ACC112 (cell line): ENCODE data around the gene MPV17L.
"Not testable (repeated sequence)": the region's sequence is repeated elsewhere in the genome, so short reads cannot be mapped to it uniquely, and the experiment has no call there.

Source experiments
- H2AFZ ChIP-seq: fragments of 200-600 bp; sonication (generic); one replicate; pipeline ENCODE4 v1.6.0; 2017; ENCODE audit warnings: antibody characterized with exemption, low read length; ENCODE audit not compliant: unreplicated experiment
- H3K27ac ChIP-seq: fragments of 200-600 bp; sonication (generic); 2 replicates; pipeline ENCODE4 v1.5.1; 2014; ENCODE audit warnings: low read depth, mild to moderate bottlenecking, antibody characterized with exemption, low read length, moderate library complexity
- H3K27me3 ChIP-seq: fragments of 200-600 bp; sonication (generic); 2 replicates; pipeline ENCODE4 v1.6.1; 2014; ENCODE audit warnings: mild to moderate bottlenecking, antibody characterized with exemption, low read length, moderate library complexity, mixed read lengths; ENCODE audit not compliant: insufficient read depth
- H3K36me3 ChIP-seq: fragments of 200-600 bp; sonication (generic); 2 replicates; pipeline ENCODE4 v1.6.1; 2016; ENCODE audit warnings: mild to moderate bottlenecking, antibody characterized with exemption, low read length, moderate library complexity, mixed read lengths; ENCODE audit not compliant: insufficient read depth
- H3K4me1 ChIP-seq: fragments of 200-600 bp; sonication (generic); one replicate; pipeline ENCODE4 v1.6.1; 2016; ENCODE audit warnings: low read length, mixed read lengths; ENCODE audit not compliant: insufficient read depth, unreplicated experiment, control insufficient read depth
- H3K4me3 ChIP-seq: fragments of 200-600 bp; sonication (generic); 2 replicates; pipeline ENCODE4 v1.5.1; 2014; ENCODE audit warnings: mild to moderate bottlenecking, low read depth, low read length
- H3K79me2 ChIP-seq: fragments of 200-600 bp; sonication (generic); one replicate; pipeline ENCODE4 v1.6.0; 2016; ENCODE audit warnings: low read length; ENCODE audit not compliant: control insufficient read depth, unreplicated experiment, insufficient read depth

The MPV17L gene

DNA sequence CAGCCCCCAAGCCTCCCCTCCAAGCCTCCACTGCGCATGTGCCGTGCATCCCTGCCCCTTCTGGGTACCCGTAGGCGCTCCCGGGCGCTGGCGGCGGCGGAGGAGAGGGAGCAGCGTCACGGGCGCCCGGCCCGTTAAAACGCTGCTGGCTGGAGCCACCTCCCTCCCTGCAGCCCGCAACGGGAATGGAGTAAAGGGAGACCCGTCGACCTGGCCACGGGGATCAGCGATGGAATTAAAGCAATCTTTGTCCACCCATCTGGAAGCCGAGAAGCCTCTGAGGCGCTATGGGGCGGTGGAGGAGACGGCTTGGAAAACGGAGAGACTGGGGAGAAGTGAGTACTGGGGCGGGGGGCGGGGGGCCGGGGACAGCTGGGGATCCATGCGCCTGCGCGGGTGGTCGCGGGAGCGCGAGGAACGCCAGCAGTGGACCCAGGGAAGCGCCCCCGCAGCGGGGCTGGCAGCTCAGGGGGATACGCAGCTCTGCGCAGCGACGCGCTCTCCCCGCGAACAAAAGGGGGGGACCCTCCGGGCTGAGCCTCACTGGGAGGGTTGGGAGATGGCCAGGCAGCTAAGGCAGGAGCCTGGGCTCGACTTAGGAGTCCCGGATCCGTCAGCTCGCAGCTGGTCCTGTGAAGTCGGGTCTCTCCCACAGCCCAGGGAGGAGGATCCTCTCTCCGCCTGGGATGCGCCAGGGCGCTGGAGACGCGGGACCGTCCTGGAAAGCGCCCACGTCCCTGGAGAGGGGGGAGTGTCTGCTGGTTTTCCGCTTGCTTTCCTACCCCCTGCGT, 39.1 kb downstream of the MPV17L start, which contains the start of gene BMERB1:
Gene BMERB1, plus strand, starts transcription at position 164 of the 791 bp plus-strand sequence. Its CDS starts 66 bp downstream, at position 230.
- H3K4me1 ChIP-seq = peaks cover 4% of the 10 kb centered on the region
- peak within 1 kb of the TSS; percentile 79 for H2AFZ ChIP-seq
- H3K36me3 ChIP-seq = no peaks in the 10 kb centered on the region
- no peak within 1 kb of the TSS for H3K27ac ChIP-seq
- H3K4me3 ChIP-seq = peak within 1 kb of the TSS; percentile 97
- no peaks in the 10 kb centered on the region for H3K27me3 ChIP-seq
- H3K79me2 ChIP-seq = peaks cover 12% of the 10 kb centered on the region

DNA sequence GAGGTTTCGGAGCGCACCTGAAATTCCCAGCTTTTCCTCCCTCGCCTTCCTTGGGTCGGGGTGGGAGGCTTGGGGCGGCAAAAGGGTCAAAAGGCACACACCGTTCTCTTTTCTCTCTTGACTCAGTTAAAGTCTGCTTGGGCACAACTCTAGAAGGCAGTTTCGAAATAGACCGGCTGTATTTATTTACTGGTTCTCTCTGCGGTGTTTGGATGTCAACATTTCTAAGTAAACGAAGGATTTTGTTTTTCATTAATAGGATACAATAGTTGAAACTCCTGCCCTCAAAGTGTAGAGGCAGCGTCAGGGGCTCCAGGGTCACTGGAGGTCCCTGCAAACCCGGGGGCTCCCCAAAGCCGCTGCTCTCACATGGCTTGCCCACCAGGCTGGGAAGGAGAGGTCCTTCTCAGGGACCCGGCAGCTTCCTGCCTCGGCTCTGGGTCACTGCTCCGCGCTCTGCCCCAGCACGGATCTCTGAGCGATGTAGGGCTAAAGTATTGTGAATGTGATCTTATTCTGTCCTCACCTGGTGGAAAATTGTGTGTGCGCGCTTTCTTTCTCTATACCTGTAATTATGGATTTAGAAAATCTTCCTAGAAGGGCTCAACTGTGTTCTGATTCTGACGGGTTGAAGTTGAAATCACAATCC, 39.8 kb downstream of the MPV17L start:
- Histone ChIP-seq H2AFZ (peak overlapping the region; percentile 79), H3K4me3 (peak overlapping the region; percentile 97), H3K27ac (no peak overlapping the region), H3K4me1 (peaks cover 7% of the 10 kb centered on the region), H3K36me3 (no peaks in the 10 kb centered on the region), H3K27me3 (no peaks in the 10 kb centered on the region), H3K79me2 (peaks cover 12% of the 10 kb centered on the region)

DNA sequence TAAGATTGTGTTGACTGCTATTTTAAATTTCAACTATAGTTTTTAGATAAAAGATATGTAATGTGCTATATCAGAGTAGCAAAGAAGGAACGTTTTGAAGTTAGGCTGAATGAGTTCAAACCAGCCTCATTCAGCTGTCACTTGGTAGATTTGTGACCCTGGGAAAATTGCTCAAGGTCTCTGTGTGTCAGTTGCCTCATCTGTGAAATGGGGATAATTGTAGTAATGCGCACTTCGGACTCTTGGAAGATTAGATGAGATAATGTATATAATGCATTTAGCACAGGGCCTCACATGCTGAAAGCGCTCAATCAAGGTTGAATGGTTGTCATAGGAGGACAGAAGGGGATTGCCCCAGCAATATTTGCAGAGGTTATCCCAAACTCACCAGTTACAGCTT, 43.5 kb downstream of the MPV17L start:
- Histone ChIP-seq H3K4me1 (peaks cover 27% of the 10 kb centered on the region), H3K4me3 (no peak overlapping the region), H3K27me3 (no peaks in the 10 kb centered on the region), H3K27ac (no peak overlapping the region), H2AFZ (no peak overlapping the region), H3K79me2 (peaks cover 23% of the 10 kb centered on the region), H3K36me3 (no peaks in the 10 kb centered on the region)

DNA sequence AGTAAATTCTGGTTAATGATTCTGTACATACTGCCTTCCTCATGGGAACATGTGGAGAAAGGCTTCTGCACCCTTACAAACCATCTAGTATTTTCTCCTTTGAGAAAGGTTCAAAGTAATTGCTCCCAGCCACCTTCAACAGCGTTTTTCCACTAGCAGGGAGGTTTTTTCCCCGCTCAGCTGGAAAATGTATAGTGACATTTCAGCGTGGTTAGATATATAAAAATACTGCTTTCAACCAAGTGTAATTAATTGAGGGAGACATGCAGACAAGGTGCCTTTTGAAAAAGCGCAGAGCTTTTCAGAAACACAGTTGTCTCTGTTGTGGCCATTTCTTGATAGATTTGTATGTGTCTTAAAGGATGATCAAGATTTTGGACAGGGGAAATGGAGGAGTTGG, 44.0 kb downstream of the MPV17L start:
- H3K4me3 ChIP-seq = no peak overlapping the region; the same call in 1 of the 2 replicates
- H3K36me3 ChIP-seq = no peaks in the 10 kb centered on the region
- no peaks in the 10 kb centered on the region for H3K27me3 ChIP-seq
- H3K79me2 ChIP-seq = peaks cover 27% of the 10 kb centered on the region
- no peak overlapping the region for H2AFZ ChIP-seq
- peak overlapping the region; percentile 91 for H3K27ac ChIP-seq
- H3K4me1 ChIP-seq = peaks cover 27% of the 10 kb centered on the region

DNA sequence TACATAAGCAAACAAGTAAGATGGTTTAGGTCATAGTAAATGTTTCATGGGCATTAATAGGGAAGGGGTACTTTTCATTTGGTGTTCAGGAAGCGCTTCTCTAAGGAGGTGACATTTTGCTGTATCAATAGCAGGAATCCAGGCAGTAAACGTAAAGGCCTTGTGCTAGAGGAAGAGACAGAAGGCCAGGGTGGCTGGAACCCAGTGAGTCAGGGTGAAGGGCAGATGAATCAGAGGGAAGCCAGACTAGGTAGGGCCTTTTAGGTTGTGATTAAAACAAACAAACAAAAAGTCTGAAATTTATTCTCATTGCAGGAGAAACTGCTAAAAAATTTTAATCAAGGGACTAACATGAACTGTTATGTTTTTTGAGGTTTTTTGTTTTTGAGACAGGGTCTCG, 45.3 kb downstream of the MPV17L start:
- H3K27ac ChIP-seq = peak overlapping the region; percentile 91
- peak overlapping the region; percentile 34 for H2AFZ ChIP-seq
- H3K36me3 ChIP-seq = peaks cover 7% of the 10 kb centered on the region; the same call in 1 of the 2 replicates
- H3K27me3 ChIP-seq = no peaks in the 10 kb centered on the region
- H3K79me2 ChIP-seq = peaks cover 21% of the 10 kb centered on the region
- peak overlapping the region; percentile 58 for H3K4me3 ChIP-seq
- H3K4me1 ChIP-seq = peaks cover 27% of the 10 kb centered on the region

DNA sequence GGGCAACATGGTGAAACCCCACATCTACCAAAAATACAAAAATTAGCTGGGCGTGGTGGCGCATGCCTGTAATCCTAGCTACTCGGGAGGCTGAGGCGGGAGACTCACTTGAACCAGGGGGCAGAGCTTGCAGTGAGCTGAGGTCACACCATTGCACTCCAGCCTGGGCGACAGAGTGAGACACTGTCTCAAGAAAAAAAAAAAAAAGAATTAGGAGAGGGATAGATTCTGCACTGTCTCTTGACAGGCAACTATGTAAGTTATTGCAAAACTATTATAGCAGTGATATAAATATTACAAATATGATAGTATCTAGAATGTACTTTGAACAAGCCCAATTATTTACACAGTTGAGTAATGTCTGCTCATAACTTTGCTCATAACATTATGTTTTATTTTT, 46.6 kb downstream of the MPV17L start:
- Histone ChIP-seq H3K27ac (peak overlapping the region; percentile 7; the same call in 1 of the 2 replicates), H3K79me2 (peaks cover 17% of the 10 kb centered on the region), H3K4me1 (peaks cover 27% of the 10 kb centered on the region)
- H3K27me3 ChIP-seq, H2AFZ ChIP-seq, H3K4me3 ChIP-seq, H3K36me3 ChIP-seq: not testable (repeated sequence)

DNA sequence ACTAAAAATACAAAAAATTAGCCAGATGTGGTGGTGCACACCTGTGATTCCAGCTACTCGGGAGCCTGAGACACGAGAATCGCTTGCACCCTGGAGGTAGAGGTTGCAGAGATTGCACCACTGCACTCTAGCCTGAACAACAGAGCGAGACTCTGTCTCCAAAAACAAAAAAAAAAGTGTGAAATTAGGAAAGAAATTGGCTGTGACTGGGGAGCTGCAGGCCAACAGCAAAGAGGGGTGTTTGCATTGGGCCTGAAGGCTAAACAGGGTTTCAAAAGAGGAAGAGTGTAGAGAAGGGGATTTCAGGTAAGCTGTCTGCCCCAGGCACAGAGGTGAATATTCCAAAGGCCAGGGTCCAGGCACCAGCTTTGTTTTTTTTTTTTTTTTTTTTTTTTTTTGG, 48.2 kb downstream of the MPV17L start:
- H3K36me3 ChIP-seq = peaks cover 7% of the 10 kb centered on the region; the same call in 1 of the 2 replicates
- peaks cover 17% of the 10 kb centered on the region for H3K79me2 ChIP-seq
- H3K27ac ChIP-seq = no peak overlapping the region
- no peak overlapping the region for H3K4me3 ChIP-seq
- H3K4me1 ChIP-seq = peaks cover 27% of the 10 kb centered on the region
- no peak overlapping the region for H2AFZ ChIP-seq
- H3K27me3 ChIP-seq = no peaks in the 10 kb centered on the region

DNA sequence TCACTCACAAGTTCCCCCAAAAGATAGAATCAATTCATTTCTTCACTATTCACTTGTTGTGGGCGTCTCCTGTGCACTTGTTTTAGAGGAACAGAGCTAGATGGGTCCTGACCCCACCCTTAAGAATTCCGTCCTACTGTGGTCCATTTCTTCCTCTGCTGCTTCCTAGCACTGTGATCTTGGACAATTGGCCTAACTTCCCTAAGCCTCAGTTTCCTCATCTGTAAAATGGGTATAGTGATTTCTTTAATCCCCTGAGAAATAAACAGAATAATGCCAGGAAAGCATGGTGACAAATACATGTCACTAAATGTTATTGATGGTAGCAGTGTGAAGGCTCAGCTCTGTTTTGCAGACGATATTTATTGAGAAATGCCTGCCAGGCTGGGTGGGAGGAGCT, 48.7 kb downstream of the MPV17L start:
- H3K36me3 ChIP-seq = peaks cover 7% of the 10 kb centered on the region; the same call in 1 of the 2 replicates
- no peak overlapping the region for H2AFZ ChIP-seq
- H3K27me3 ChIP-seq = no peaks in the 10 kb centered on the region
- H3K79me2 ChIP-seq = peaks cover 17% of the 10 kb centered on the region
- peaks cover 26% of the 10 kb centered on the region for H3K4me1 ChIP-seq
- H3K27ac ChIP-seq = no peak overlapping the region
- H3K4me3 ChIP-seq = no peak overlapping the region

DNA sequence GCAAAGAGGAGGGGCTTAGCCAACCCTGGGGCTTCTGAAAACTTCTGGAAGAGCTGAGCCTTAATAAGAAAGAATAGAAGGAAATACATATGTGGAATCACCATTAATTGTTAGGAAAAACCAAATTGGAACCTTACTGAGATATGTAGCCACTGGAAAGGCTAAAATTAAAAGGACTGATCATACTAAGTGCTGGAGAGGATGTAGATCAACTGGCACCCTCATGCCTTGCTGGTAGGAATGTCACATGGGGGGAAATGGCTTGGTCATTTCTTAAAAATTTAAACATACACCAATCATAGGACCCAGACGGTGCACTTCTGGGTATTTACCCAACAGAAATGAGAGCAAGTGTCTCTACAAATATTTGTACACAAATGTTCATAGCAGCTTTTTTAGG, 49.9 kb downstream of the MPV17L start:
- peaks cover 7% of the 10 kb centered on the region; the same call in 1 of the 2 replicates for H3K36me3 ChIP-seq
- H3K27ac ChIP-seq = no peak overlapping the region
- H3K79me2 ChIP-seq = peaks cover 17% of the 10 kb centered on the region
- no peaks in the 10 kb centered on the region for H3K27me3 ChIP-seq
- H3K4me1 ChIP-seq = peaks cover 19% of the 10 kb centered on the region
- no peak overlapping the region for H3K4me3 ChIP-seq
- no peak overlapping the region for H2AFZ ChIP-seq

DNA sequence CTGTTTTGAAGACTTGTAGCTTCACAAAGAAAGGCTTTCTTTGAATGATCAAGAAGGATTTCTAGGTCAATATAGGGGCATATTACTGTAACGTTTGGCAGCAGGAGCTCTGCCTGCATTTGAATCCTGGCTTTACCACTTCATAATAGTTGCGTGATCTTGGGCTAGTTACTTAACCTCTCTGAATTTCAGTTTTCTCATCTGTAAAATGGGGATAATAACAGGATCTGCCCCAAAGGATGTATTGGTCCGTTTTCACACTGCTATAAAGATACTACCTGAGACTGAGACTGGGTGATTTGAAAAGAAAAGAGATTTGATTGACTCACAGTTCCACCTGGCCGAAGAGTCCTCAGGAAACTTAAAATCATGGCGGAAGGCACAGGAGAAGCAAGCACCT, 51.3 kb downstream of the MPV17L start:
- Histone ChIP-seq H3K4me3 (no peak overlapping the region), H3K4me1 (peaks cover 4% of the 10 kb centered on the region), H3K79me2 (peaks cover 12% of the 10 kb centered on the region), H3K27me3 (no peaks in the 10 kb centered on the region), H3K36me3 (peaks cover 7% of the 10 kb centered on the region; the same call in 1 of the 2 replicates), H2AFZ (no peak overlapping the region), H3K27ac (no peak overlapping the region)
